Trophoblast cell (in vitro differentiated cells and primary cell): Measurements from ENCODE around the gene AP2A2.

ENCODE experiments used
- DNase-seq, 2 donors: peaks; one replicate each; pipeline ENCODE4 v3.0.0-alpha.2; 2016
- H2AFZ ChIP-seq: 2 replicates; pipeline ENCODE4 v1.6.1; 2013; ENCODE audit warnings: low read length, moderate library complexity, mild to moderate bottlenecking; ENCODE audit not compliant: insufficient read depth, poor library complexity
- H2AK5ac ChIP-seq: 2 replicates; pipeline ENCODE4 v1.6.1; 2013; ENCODE audit warnings: mild to moderate bottlenecking, low read length
- H2BK120ac ChIP-seq: 2 replicates; pipeline ENCODE4 v1.6.1; 2013; ENCODE audit warnings: low read length, mild to moderate bottlenecking, moderate library complexity; ENCODE audit not compliant: insufficient read depth, poor library complexity
- H2BK12ac ChIP-seq: 2 replicates; pipeline ENCODE4 v1.6.1; 2013; ENCODE audit warnings: mild to moderate bottlenecking, low read length, moderate library complexity
- H2BK5ac ChIP-seq: 2 replicates; pipeline ENCODE4 v1.6.1; 2013; ENCODE audit warnings: low read length, low read depth, moderate library complexity, mild to moderate bottlenecking; ENCODE audit not compliant: poor library complexity
- H3K14ac ChIP-seq: 2 replicates; pipeline ENCODE4 v1.6.1; 2013; ENCODE audit warnings: mild to moderate bottlenecking, low read length
- H3K18ac ChIP-seq: 2 replicates; pipeline ENCODE4 v1.6.1; 2013; ENCODE audit warnings: mild to moderate bottlenecking, low read length
- H3K23ac ChIP-seq: 2 replicates; pipeline ENCODE4 v1.6.1; 2013; ENCODE audit warnings: low read length
- H3K27ac ChIP-seq: 2 replicates; pipeline ENCODE4 v1.5.1; 2013; ENCODE audit warnings: low read depth, mild to moderate bottlenecking, inconsistent platforms, low read length, moderate library complexity
- H3K27me3 ChIP-seq: 2 replicates; pipeline ENCODE4 v1.6.1; 2013; ENCODE audit warnings: inconsistent platforms, mild to moderate bottlenecking, low read length, moderate library complexity; ENCODE audit not compliant: insufficient read depth
- H3K36me3 ChIP-seq, 2 experiments: 1 replicate in 1 of 2; 2 replicates in 1 of 2; pipeline ENCODE4 v1.6.1; 2013; ENCODE audit warnings: low read length in 2 of 2, mild to moderate bottlenecking in 2 of 2, moderate library complexity in 1 of 2; ENCODE audit not compliant: insufficient read depth in 2 of 2, control insufficient read depth in 1 of 2
- H3K4ac ChIP-seq: 2 replicates; pipeline ENCODE4 v1.6.1; 2013; ENCODE audit warnings: low read depth, mild to moderate bottlenecking, low read length, moderate library complexity
- H3K4me1 ChIP-seq, 2 experiments: 1 replicate in 1 of 2; 2 replicates in 1 of 2; pipeline ENCODE4 v1.6.1; 2013; ENCODE audit warnings: low read length in 2 of 2, mild to moderate bottlenecking in 2 of 2, moderate library complexity in 1 of 2; ENCODE audit not compliant: insufficient read depth in 2 of 2, control insufficient read depth in 1 of 2
- H3K4me2 ChIP-seq: 2 replicates; pipeline ENCODE4 v1.6.1; 2013; ENCODE audit warnings: inconsistent platforms, mild to moderate bottlenecking, low read length, moderate library complexity
- H3K4me3 ChIP-seq: 2 replicates; pipeline ENCODE4 v1.5.1; 2013; ENCODE audit warnings: mild to moderate bottlenecking, low read depth, low read length, inconsistent platforms
- H3K79me1 ChIP-seq: one replicate; pipeline ENCODE4 v1.6.1; 2013; ENCODE audit warnings: low read length
- H3K79me2 ChIP-seq: 2 replicates; pipeline ENCODE4 v1.6.1; 2013; ENCODE audit warnings: low read length, mild to moderate bottlenecking; ENCODE audit not compliant: control insufficient read depth, insufficient read depth, poor library complexity
- H3K9ac ChIP-seq: 2 replicates; pipeline ENCODE4 v1.6.1; 2013; ENCODE audit warnings: mild to moderate bottlenecking, low read length
- H3K9me3 ChIP-seq: 2 replicates; pipeline ENCODE4 v1.6.1; 2013; ENCODE audit warnings: low read depth, mild to moderate bottlenecking, control low read depth, inconsistent platforms, low read length; ENCODE audit not compliant: insufficient read depth
- H4K12ac ChIP-seq: 2 replicates; pipeline ENCODE4 v1.6.1; 2013; ENCODE audit warnings: low read depth, mild to moderate bottlenecking, low read length, moderate library complexity
- H4K8ac ChIP-seq: 2 replicates; pipeline ENCODE4 v1.6.1; 2013; ENCODE audit warnings: low read depth, mild to moderate bottlenecking, low read length, moderate library complexity
- H4K91ac ChIP-seq: one replicate; pipeline ENCODE4 v1.6.1; 2013; ENCODE audit warnings: low read depth, mild to moderate bottlenecking, low read length, moderate library complexity
- WGBS: extraction: QIAGEN DNeasy Blood & Tissue Kit; methylation state at CpG from one replicate; pipeline ENCODE4 v1.1.7; 2013; ENCODE audit warnings: missing lambda C conversion rate; ENCODE audit not compliant: insufficient read length, insufficient coverage; ENCODE audit errors: extremely low coverage; 5-methylcytosine and 5-hydroxymethylcytosine counted together

AP2A2 gene

DNA sequence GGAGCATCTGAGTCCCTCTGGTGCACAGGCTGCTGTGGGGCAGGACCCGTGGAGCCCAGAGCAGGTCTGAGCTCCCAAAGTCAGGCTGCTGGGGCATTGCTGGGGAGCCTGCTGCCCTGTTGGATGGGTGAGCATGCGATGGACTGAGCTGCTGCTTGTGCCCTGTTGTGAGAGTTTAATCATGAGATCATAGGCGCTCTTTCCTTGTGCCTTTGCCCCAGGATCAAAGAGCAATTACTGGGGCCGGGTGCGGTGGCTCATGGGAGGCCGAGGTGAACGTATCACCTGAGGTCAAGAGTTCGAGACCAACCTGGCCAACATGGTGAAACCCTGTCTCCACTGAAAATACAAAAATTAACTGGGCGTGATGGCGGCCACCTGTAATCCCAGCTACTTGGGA is 73.3 kb downstream of the AP2A2 start:
- H3K36me3 ChIP-seq = peaks cover 63 to 70% of the 10 kb centered on the region in 2 experiments
- H4K12ac ChIP-seq = no peak overlapping the region
- no peak overlapping the region for H3K18ac ChIP-seq
- no peaks in the 10 kb centered on the region for H3K79me2 ChIP-seq
- H3K4ac ChIP-seq = no peak overlapping the region
- no peak for DNase-seq
- H3K9me3 ChIP-seq = peaks cover 4% of the 10 kb centered on the region
- H4K91ac ChIP-seq = no peak overlapping the region
- H4K8ac ChIP-seq = no peak overlapping the region
- H3K27ac ChIP-seq = no peak overlapping the region
- WGBS = no CpG with 5 or more reads among the region's 10 CpGs
- H2AK5ac ChIP-seq = no peak overlapping the region
- H3K4me3 ChIP-seq = no peak overlapping the region
- H3K14ac ChIP-seq = no peak overlapping the region
- no peak overlapping the region for H2BK120ac ChIP-seq
- no peak overlapping the region for H3K4me2 ChIP-seq
- peak overlapping the region; percentile 45 for H3K9ac ChIP-seq
- no peaks in the 10 kb centered on the region for H3K27me3 ChIP-seq
- no peaks in the 10 kb centered on the region for H3K79me1 ChIP-seq
- no peak overlapping the region for H2BK5ac ChIP-seq
- no peaks in the 10 kb centered on the region for H3K4me1 ChIP-seq
- no peak overlapping the region for H3K23ac ChIP-seq
- H2BK12ac ChIP-seq = no peak overlapping the region
- H2AFZ ChIP-seq = no peak overlapping the region

DNA sequence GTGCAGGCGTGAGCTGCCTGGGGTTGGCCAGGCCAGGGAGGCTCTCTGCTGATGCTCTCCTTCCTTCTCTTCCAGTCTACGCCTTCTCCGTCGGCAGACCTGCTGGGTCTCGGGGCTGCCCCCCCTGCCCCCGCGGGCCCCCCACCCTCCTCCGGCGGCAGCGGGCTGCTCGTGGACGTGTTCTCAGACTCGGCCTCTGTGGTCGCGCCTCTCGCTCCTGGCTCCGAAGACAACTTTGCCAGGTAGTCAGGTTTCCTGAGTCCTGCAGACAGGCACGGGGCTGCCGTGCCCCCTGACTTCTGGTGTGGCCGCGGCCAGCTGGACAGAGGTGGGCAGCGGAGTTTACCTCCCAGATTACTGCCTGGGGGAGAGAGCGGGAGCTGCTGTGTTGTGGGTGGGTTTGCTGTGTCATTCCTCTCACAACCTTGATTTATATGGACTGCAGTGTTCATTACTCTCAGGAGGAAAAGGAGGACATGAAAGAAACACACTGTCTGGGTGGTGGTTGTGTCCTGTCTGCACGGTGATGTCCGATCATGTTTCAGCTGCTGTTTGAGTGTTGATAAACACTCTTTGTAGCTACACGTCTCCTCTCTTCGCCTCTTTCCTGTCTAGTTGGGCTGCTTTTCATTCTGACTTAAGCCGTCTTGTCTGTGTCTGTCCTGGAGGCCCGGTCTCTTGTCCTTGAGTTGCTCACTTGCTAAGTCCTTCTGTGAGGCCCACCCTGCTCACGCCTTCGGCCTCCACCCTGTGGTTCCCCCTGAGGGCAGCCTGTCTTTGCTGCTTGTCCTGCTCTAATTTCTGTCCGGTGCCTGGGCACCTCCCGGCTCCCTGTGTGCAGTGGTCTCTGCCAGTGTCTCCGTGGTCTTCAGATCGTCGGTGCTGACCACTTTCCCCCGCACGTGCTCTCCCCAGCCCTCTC is 74.9 kb downstream of the AP2A2 start:
- no peaks in the 10 kb centered on the region for H3K4me1 ChIP-seq
- no peak overlapping the region for H2BK12ac ChIP-seq
- no peaks in the 10 kb centered on the region for H3K27me3 ChIP-seq
- no peak overlapping the region for H2BK5ac ChIP-seq
- H3K4me3 ChIP-seq = no peak overlapping the region
- H4K91ac ChIP-seq = no peak overlapping the region
- H3K9ac ChIP-seq = no peak overlapping the region
- no CpG with 5 or more reads among the region's 38 CpGs for WGBS
- no peak overlapping the region for H3K14ac ChIP-seq
- H3K36me3 ChIP-seq = peaks cover 64 to 74% of the 10 kb centered on the region in 2 experiments
- H3K79me2 ChIP-seq = no peaks in the 10 kb centered on the region
- H2AFZ ChIP-seq = no peak overlapping the region
- no peaks in the 10 kb centered on the region for H3K79me1 ChIP-seq
- no peak overlapping the region for H3K23ac ChIP-seq
- no peak overlapping the region for H3K27ac ChIP-seq
- H4K8ac ChIP-seq = no peak overlapping the region
- peaks cover 4% of the 10 kb centered on the region for H3K9me3 ChIP-seq
- no peak overlapping the region for H4K12ac ChIP-seq
- no peak overlapping the region for H2BK120ac ChIP-seq
- no peak overlapping the region for H3K18ac ChIP-seq
- no peak for DNase-seq
- H3K4ac ChIP-seq = no peak overlapping the region
- no peak overlapping the region for H2AK5ac ChIP-seq
- H3K4me2 ChIP-seq = no peak overlapping the region

DNA sequence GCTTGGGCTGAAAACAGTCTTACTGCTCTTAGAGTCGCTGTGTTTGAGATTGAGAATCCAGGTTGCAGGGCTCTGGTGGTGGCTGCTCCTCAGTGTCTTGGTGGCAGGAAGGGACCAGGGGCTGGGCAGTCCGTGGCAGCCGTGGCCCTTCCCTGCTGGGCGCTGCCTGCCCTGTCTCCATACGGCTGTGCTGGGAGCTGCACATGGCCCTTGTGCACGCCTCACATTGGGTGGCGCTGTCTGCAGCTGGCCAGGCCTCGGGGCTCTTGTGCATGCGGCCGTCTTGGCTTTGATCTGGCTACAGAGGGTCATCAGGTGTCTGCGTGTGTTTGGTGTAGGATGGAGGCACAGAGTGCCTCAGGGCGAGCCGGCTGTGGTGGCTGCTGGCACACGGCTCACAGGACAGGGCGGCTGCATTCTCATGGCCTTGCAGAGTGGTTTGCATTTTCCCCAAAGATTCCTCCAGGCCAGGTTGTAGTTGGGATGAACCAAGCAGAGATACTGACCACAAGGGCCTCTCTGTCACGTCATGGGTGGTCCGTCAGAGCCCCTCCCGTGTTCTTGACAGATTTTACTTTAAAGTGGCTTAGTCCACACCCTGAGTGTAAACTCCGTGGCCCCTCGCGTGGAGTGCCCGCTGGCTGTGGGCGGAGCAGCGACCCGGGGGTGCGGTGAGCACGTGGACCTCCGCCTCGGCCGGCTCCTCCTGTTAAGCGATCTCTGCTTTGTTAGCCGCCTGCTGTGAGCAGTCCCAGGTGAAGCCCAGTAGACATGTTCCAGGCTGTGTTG is 76.1 kb downstream of the AP2A2 start:
- Histone ChIP-seq H3K18ac (no peak overlapping the region), H2AK5ac (no peak overlapping the region)
- WGBS = no CpG with 5 or more reads among the region's 32 CpGs

GRCh38 chr11:1002406-1002984 is 76.8 kb downstream of the AP2A2 start:
- H4K12ac ChIP-seq = no peak overlapping the region
- H2AFZ ChIP-seq = no peak overlapping the region
- H2AK5ac ChIP-seq = no peak overlapping the region
- H3K27me3 ChIP-seq = no peaks in the 10 kb centered on the region
- no peaks in the 10 kb centered on the region for H3K79me1 ChIP-seq
- no peaks in the 10 kb centered on the region for H3K4me1 ChIP-seq
- no peak overlapping the region for H3K23ac ChIP-seq
- H3K4me2 ChIP-seq = no peak overlapping the region
- H3K9ac ChIP-seq = no peak overlapping the region
- no peak overlapping the region for H3K14ac ChIP-seq
- H3K36me3 ChIP-seq = peaks cover 59 to 70% of the 10 kb centered on the region in 2 experiments
- no peak overlapping the region for H3K4ac ChIP-seq
- no peak overlapping the region for H2BK120ac ChIP-seq
- no peak overlapping the region for H2BK5ac ChIP-seq
- peak overlapping the region; percentile 11 for H3K18ac ChIP-seq
- H3K9me3 ChIP-seq = peaks cover 6% of the 10 kb centered on the region
- no peak overlapping the region for H4K91ac ChIP-seq
- no peak for DNase-seq
- no peaks in the 10 kb centered on the region for H3K79me2 ChIP-seq
- H3K27ac ChIP-seq = no peak overlapping the region
- H4K8ac ChIP-seq = no peak overlapping the region
- no peak overlapping the region for H3K4me3 ChIP-seq
- no CpG with 5 or more reads among the region's 20 CpGs for WGBS
- no peak overlapping the region for H2BK12ac ChIP-seq

More for the DNA sequence above, 76.1 kb downstream of the AP2A2 start:
- H3K9ac ChIP-seq = no peak overlapping the region
- no peak overlapping the region for H3K4me2 ChIP-seq
- H3K27me3 ChIP-seq = no peaks in the 10 kb centered on the region
- no peak overlapping the region for H3K27ac ChIP-seq
- H4K8ac ChIP-seq = no peak overlapping the region
- H4K91ac ChIP-seq = no peak overlapping the region
- H3K23ac ChIP-seq = no peak overlapping the region
- no peak overlapping the region for H3K14ac ChIP-seq
- no peak overlapping the region for H4K12ac ChIP-seq
- no peak overlapping the region for H2BK5ac ChIP-seq
- no peak overlapping the region for H3K4ac ChIP-seq
- no peak overlapping the region for H3K4me3 ChIP-seq
- H3K9me3 ChIP-seq = peaks cover 6% of the 10 kb centered on the region
- DNase-seq = peak; percentile 63 to 75
- H3K79me1 ChIP-seq = no peaks in the 10 kb centered on the region
- H3K4me1 ChIP-seq = no peaks in the 10 kb centered on the region
- H2BK12ac ChIP-seq = no peak overlapping the region
- no peak overlapping the region for H2BK120ac ChIP-seq
- H3K36me3 ChIP-seq = peaks cover 60 to 70% of the 10 kb centered on the region in 2 experiments
- no peaks in the 10 kb centered on the region for H3K79me2 ChIP-seq
- no peak overlapping the region for H2AFZ ChIP-seq
